Raji (cell line): Measurements from ENCODE around the gene KCNQ5.

Experiments
- POLR2A ChIP-seq: IDR thresholded peaks from 2 replicates; pipeline ENCODE4 v1.6.1; 2011; ENCODE audit warnings: low read depth, low read length, control low read depth; ENCODE audit not compliant: insufficient read depth

KCNQ5 gene

DNA sequence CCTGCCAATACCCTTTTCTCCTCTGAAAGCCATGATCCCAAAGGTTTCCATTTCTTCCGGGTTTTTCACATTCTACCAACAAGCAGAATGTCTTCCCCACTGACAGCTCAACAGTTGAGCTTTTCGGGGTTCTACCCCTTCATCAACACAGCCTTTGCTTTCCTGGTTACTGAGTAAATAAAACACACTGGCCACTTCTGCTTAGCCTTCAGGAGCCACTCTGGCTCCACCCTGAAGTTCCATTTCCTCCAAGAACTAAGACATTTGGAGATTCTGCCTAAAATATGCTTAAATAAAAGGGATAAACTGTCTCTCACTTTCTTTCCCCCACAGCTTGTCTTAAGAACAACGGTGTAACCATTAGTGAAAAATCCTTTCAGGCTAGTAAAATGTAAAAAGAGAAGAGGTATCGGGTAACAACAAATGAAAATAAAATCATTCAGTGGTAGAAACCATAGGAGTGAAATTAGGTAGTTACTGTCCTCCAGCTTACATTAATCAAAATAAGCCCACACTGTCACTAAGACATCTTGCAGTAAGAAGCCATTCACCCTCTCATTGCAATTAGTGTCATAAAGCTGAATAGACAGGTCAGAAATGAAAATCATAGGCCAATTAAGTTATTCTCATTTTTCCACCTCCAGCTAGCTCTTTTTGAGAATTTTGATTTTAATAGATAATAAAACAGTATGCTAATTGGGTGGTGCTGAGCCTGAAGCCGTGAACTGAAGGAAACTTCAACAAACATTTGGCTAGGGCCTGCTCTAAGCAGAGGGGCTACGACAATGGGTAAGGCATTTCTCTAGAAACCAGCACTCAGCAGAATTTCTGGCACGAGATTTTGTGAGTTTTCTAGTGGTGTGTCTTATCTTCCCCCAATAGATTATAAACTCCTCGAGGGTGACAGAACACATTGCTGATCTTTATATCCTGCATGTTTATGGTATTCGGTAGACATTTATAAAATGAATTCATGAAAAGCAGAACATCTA, 409.2 kb downstream of the KCNQ5 start:
- no peak for TF ChIP-seq POLR2A

DNA sequence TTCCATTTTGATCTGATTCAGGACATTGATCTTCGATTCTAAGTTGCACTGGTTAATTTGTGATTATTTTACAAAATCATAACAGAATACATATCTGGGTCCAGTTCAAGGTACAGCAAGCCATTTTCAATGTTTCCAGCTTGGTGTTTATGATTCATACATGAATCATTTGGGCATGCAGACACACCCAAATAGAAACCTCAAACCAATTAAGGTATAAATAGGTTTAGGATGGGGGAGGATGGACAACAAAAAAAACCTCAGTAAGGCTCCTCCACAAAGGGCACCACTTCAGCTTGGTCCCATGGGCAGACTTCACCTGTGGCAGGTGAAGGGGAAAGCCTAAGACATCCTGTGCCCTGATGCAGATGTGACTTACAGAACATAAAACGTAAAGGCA, 410.7 kb downstream of the KCNQ5 start:
- no peak for TF ChIP-seq POLR2A

DNA sequence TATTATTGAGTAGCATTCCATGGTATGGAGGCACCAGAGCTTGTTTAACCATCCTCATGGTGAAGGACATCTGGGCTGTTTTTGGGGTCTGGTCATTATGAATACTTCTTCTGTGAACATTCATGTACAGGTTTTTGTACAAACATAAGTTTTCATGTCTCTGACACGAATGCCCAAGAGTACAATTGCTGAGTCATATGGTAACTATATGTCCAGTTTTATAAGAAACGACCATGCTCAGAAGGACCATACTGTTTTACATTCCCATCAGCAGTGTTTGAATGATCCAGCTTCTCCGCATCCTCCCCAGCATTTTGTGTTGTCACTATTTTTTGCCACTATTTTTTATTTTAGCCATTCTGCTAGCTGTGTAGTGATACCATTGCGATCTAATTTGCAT, 414.8 kb downstream of the KCNQ5 start:
- no peak for TF ChIP-seq POLR2A

DNA sequence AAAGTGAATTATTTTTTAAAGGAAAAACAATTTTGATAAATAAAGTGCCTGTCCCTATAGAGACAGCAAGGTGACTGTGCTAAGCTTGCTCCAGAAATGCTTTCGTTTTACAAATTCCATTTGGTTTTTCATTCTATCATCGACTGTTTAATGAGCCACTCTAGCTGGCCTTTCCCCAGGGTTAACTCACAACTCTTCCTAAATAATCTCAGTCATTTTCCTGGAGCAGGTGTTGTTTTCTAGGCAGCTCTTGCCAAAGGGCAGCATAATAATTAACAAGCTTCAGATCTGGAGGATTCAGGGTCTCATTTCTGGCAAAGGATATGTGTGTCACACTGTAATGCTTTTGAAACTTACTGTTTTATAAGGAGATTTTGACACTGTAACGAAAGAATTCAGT, 419.2 kb downstream of the KCNQ5 start:
- TF ChIP-seq POLR2A: no peak

DNA sequence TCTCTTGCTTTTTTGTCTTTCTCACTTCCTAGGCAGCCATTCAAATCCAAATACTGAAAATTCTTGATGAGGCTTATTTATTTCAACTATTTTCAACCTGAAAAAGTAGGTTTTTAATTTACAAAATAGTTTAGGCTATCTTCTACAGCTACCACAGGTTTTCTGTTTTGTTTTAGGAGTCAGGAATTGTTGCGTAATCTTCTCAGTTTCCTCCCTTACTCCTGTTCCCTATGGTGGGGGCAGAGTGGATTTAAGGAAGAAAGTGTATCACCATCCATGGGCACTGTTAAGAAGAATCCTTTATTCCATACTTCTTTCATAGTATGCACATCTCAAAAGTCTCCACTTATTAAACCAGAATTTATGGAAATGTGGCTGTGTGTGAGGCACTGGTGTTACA, 421.0 kb downstream of the KCNQ5 start:
- no peak for TF ChIP-seq POLR2A

DNA sequence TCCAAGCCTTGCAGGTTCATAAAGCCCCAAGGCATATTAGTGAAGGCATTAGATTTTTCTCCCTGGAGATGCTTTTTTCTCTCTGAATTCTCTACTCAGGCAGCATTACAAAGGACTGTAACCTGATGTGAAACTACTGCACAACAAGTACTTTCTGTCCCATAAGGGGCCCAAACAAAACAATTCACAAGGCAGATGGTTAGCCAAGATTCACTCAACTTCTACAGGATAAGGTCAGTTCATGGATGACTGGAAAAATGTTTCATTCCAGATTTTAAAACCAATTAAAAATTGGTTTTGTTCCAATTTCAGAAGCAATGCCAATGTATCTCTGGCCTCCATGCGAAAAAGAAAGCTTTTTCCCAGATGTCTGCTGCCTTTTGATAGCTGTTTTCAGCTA, 421.6 kb downstream of the KCNQ5 start:
- no peak for TF ChIP-seq POLR2A

DNA sequence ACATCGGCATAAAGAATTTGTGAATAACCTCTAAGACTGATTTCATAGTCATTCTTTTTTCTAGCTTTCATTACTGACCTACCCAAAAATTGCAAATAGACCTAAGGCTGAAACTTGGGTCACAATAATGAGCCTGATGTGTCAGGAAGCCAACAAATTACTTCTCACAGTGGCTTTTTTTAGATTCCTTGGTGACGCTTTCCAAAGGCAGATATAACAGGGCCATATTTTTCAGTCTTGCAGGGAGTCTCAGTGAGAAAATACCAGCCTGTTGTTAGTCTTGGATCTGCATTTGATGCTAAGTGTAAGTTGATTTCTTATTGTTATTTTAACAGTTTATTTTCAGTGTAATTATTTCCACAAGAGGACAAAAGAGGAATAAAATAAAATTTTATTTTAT, 423.7 kb downstream of the KCNQ5 start:
- no peak for TF ChIP-seq POLR2A

DNA sequence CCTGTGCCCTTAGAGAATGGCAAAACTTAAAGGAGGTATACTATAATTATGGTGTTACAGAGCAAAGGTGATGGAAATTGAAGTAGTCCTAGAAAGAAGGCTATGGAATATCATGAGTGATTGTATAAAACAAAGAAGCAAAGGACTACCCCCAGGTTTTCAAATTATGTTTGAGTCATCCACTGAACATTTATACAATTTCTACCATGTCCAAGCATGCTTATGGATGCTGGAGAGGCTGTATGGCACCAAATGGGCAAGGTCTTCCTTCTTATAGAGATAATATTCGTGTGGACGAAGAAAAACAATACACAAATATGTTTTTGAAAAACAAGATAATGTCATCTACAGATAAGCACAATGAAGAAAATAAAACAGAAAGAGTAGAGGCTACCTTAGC, 425.9 kb downstream of the KCNQ5 start:
- no peak for TF ChIP-seq POLR2A

DNA sequence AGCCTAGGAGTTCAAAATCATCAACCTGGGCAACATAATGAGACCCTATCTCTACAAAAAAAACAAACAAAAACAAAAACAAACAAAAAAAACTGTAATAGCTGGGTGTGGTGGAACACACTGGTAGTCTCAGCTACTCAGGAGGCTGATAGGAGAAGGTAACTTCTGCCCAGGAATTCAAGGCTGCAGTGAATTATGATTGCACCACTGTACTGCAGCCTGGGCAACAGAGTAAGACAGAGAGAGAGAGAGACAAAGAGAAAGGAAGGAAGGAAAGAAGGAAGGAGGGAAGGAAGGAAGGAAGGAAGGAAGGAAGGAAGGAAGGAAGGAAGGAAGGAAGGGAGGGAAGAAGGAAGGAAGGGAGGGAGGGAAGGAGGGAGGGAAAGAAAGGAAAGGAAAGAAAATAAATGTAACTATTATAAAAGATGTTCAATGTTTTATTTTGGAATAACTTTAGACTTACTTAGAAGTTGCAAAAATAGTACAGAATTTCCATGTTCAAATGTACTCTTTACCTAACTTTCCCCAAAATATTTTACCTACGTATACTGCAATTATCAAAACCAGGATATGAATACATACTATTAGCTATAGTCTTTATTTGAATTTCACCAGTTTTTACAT, 428.2 kb downstream of the KCNQ5 start:
- no peak for TF ChIP-seq POLR2A

DNA sequence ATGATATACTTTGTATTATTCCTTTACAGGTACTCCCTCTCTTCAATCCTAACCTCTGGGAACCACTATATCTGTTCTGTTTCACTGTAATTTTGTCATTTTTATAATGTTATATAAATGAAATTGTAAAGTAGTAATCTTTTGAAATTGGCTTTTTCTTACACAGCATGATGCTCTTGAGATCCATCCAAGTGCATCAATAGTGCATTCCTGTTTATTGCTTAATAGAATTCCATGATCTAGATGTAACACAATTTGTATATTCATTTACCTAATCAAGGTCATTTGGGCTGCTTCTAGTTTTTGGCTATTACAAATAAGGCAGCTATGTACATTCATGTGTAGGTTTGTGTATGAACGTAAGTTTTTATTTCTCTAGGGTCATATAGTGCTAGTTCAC, 428.8 kb downstream of the KCNQ5 start:
- TF ChIP-seq POLR2A: no peak

DNA sequence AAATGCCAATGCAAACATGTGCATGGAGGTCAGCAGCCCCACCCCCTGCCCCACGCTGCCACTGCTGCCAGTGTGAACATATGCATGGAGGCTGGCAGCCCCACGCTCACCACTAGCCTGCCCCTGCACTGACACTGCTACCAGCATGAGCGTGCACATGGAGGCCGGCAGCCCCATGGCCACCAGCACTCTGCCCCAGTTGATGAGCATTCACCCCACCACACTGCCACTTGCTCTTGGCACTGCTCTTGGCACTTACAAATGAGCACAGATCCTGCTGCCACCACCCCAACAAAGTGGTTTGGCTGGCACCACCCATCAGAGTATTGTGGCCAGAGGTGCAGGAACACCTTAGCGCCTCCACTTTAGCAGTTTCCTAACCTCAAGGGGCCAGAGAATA, 429.3 kb downstream of the KCNQ5 start:
- TF ChIP-seq POLR2A: no peak

DNA sequence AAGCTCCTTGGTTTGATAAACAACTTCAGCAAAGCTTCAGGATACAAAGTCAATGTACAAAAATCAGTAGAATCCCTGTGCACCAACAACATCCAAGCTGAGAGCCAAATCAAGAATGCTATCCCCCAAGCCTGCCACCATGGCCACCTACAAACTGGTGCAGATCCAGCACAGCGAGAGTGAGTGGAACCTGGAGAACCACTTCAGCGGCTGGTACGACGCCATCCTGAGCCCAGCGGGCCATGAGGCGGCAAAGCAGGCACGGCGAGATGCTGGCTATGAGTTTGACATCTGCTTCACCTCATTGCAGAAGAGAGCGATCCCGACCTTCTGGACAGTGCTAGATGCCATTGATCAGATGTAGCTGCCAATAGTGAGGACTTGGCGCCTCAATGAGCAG, 433.1 kb downstream of the KCNQ5 start:
- no peak for TF ChIP-seq POLR2A

DNA sequence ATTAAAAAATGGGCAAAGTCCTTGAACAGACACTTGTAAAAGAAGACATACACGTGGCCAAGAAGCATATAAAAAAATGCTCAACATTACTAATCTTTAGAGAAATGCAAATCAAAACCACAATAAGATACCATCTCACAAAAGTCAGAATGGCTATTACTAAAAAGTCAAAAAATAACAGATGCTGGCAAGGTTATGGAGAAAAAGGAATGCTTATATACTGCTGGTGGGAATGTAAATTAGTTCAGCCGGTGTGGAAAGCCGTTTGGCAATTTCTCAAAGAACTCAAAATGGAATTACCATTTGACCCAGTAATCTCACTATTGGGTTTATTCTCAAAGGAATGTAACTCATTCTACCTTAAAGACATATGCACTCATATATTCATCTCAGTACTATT, 436.9 kb downstream of the KCNQ5 start:
- no peak for TF ChIP-seq POLR2A

DNA sequence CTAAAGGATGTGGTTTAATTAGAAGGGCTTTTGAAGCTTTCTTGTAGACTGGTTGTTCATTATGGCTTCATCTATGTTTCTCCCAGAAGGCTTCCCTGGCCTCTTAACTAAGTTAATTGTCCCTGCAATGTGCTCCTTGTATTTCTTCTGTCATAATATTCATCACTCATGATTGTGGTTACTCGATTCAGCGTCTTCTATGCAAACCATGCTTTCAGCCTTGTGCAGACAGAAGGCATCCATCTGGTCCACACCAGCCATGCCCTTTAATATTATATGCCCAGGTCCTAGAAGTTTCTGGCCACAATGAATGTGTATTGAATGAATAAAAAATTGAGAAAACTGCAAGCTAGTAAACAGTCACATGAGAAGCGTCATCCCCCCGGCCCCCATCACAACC, 440.3 kb downstream of the KCNQ5 start:
- TF ChIP-seq POLR2A: no peak

DNA sequence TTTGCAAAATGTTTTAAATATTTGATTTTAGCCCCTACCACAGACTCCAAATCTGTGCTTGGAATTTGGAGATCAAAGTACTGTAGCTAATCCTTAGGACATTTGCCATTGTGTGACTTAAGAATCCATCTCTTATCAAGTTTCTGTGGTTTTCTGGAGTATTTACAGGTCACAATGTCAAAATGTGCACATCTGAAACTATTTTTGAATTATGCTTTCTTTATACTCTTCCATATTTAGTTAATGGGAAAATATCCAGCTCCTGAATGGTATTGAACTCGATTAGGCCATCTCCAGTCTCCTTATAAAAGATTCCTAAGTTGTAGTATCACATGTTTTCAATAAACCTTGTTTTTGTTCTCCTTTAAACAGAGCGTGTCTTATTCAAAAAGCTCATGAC, 441.0 kb downstream of the KCNQ5 start:
- no peak for TF ChIP-seq POLR2A

DNA sequence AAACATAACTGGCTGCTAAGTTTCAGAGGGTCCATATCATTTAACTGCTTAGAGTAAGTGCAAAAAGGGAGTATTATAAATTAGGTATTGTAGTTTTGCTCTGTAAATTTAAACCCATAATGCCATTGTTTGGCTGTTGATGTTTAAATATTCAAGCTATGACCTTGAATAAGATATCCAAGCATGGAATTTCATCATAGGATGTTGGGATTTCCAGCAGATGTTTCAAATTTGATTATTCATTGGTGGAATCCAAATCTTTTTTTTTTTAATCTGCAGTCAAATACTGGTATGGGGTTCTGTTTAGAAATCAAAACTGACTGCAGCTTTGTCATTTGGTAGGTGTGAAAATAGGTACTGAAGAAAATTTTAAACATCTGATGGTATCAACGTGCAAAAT, 442.4 kb downstream of the KCNQ5 start:
- TF ChIP-seq POLR2A: no peak
